MM.1S (cell line): ENCODE results near the gene GABRP.

Experiments used
- DNase-seq: peaks from one replicate; pipeline ENCODE4 v3.0.0-alpha.2; 2015
- H2AFZ ChIP-seq: fragments of 300-600 bp; sonication (generic); 2 replicates; pipeline ENCODE4 v1.6.0; 2016; ENCODE audit warnings: antibody characterized with exemption, low read length
- H3F3A ChIP-seq: fragments of 300-600 bp; sonication (generic); 2 replicates; pipeline ENCODE4 v1.6.1; 2016; ENCODE audit warnings: mild to moderate bottlenecking, antibody characterized with exemption, low read length, moderate library complexity, mixed read lengths; ENCODE audit not compliant: insufficient read depth
- H3K27ac ChIP-seq: fragments of 300-600 bp; sonication (generic); 2 replicates; pipeline ENCODE4 v1.5.1; 2016; ENCODE audit warnings: mild to moderate bottlenecking, low read length
- H3K27me3 ChIP-seq: fragments of 300-600 bp; sonication (generic); replicated peaks from 2 replicates; pipeline ENCODE4 v1.6.0; 2016; ENCODE audit warnings: low read length; ENCODE audit not compliant: insufficient read depth
- H3K36me3 ChIP-seq: fragments of 300-600 bp; sonication (generic); replicated peaks from 2 replicates; pipeline ENCODE4 v1.6.1; 2016; ENCODE audit warnings: mild to moderate bottlenecking, low read length, mixed read lengths; ENCODE audit not compliant: insufficient read depth
- H3K4me1 ChIP-seq: fragments of 300-600 bp; sonication (generic); 2 replicates; pipeline ENCODE4 v1.6.1; 2016; ENCODE audit warnings: low read length, mixed read lengths
- H3K4me2 ChIP-seq: fragments of 300-600 bp; sonication (generic); 2 replicates; pipeline ENCODE4 v1.6.0; 2016; ENCODE audit warnings: low read depth, low read length
- H3K4me3 ChIP-seq: fragments of 300-600 bp; sonication (generic); 2 replicates; pipeline ENCODE4 v1.5.1; 2016; ENCODE audit warnings: low read length, mixed read lengths
- H3K79me2 ChIP-seq: fragments of 300-600 bp; sonication (generic); 2 replicates; pipeline ENCODE4 v1.6.1; 2016; ENCODE audit warnings: mixed run types, low read length, mixed read lengths
- H3K9ac ChIP-seq: fragments of 300-600 bp; sonication (generic); 2 replicates; pipeline ENCODE4 v1.6.1; 2016; ENCODE audit warnings: low read length, mixed read lengths
- H3K9me2 ChIP-seq: fragments of 300-600 bp; sonication (generic); replicated peaks from 2 replicates; pipeline ENCODE4 v1.6.1; 2016; ENCODE audit warnings: mild to moderate bottlenecking, low read length, mixed read lengths; ENCODE audit not compliant: insufficient read depth
- H3K9me3 ChIP-seq: fragments of 300-600 bp; sonication (generic); replicated peaks from 2 replicates; pipeline ENCODE4 v1.6.1; 2016; ENCODE audit warnings: mild to moderate bottlenecking, low read length, mixed read lengths; ENCODE audit not compliant: insufficient read depth
- H4K20me1 ChIP-seq: fragments of 300-600 bp; sonication (generic); 2 replicates; pipeline ENCODE4 v1.6.1; 2016; ENCODE audit warnings: mild to moderate bottlenecking, low read length, moderate library complexity, mixed read lengths; ENCODE audit not compliant: insufficient read depth
- CTCF ChIP-seq: fragments of 300-600 bp; sonication (generic); IDR thresholded peaks from 2 replicates; pipeline ENCODE4 v1.5.1; 2016; ENCODE audit warnings: antibody characterized with exemption, low read length, mixed read lengths
- EZH2 ChIP-seq: fragments of 300-600 bp; sonication (generic); optimal IDR thresholded peaks from 2 replicates; pipeline ENCODE3; 2017; ENCODE audit warnings: low read depth, mild to moderate bottlenecking, antibody characterized with exemption, low read length, mixed read lengths
- EZH2phosphoT487 ChIP-seq: fragments of 300-600 bp; sonication (generic); IDR thresholded peaks from 2 replicates; pipeline ENCODE4 v1.6.1; 2018; ENCODE audit warnings: antibody characterized with exemption, low read length

The GABRP gene

DNA sequence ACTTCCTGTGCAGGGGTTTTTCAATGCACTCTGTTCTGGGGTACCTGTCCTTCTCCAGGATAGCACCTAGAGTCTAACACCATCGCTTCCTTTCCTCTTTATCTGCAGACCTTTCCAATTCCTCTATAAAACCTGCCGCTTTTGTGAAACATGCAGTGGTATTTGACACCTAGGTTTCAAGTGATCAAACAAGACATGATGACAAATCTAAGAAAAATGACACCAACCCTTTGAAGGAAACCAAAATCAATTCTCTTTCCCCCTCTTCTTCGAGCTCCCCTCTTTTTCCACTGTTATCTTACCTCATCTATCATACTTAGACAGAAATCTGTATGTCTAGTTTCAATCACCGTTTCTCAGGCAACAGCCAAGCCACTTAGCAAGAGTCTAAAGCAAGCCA, 52.7 kb downstream of the GABRP start:
- H3K27ac ChIP-seq = no peak overlapping the region
- H3K79me2 ChIP-seq = no peaks in the 10 kb centered on the region
- no peaks in the 10 kb centered on the region for H3K27me3 ChIP-seq
- H3K36me3 ChIP-seq = no peaks in the 10 kb centered on the region
- no peak for DNase-seq
- H4K20me1 ChIP-seq = no peaks in the 10 kb centered on the region
- H3K4me2 ChIP-seq = no peak overlapping the region
- H3K4me3 ChIP-seq = no peak overlapping the region
- no peaks in the 10 kb centered on the region for H3K9me2 ChIP-seq
- no peak overlapping the region for H2AFZ ChIP-seq
- TF ChIP-seq EZH2phosphoT487 (no peak), EZH2 (no peak)
- H3K4me1 ChIP-seq = no peaks in the 10 kb centered on the region
- H3K9me3 ChIP-seq = no peaks in the 10 kb centered on the region
- H3F3A ChIP-seq = no peaks in the 10 kb centered on the region; the same call in 1 of the 2 replicates
- H3K9ac ChIP-seq = no peak overlapping the region

- no peak for TF ChIP-seq EZH2
- TF ChIP-seq EZH2phosphoT487 = no peak
- no peak for TF ChIP-seq CTCF
- Histone ChIP-seq H2AFZ (no peak overlapping the region), H3K4me3 (no peak overlapping the region), H3K9ac (no peak overlapping the region; the same call in 1 of the 2 replicates), H3K9me3 (no peaks in the 10 kb centered on the region), H3K9me2 (no peaks in the 10 kb centered on the region), H3K27ac (peak overlapping the region; percentile 74), H3F3A (peaks cover 18% of the 10 kb centered on the region), H3K36me3 (no peaks in the 10 kb centered on the region), H3K4me2 (peak overlapping the region; percentile 64), H4K20me1 (no peaks in the 10 kb centered on the region), H3K79me2 (no peaks in the 10 kb centered on the region), H3K4me1 (peaks cover 21% of the 10 kb centered on the region), H3K27me3 (no peaks in the 10 kb centered on the region)
- DNase-seq = peak; percentile 88
These were observed 60.3 kb downstream of the GABRP start for GRCh38 chr5:170843870-170844269.

GRCh38 chr5:170844651-170845050, 61.1 kb downstream of the GABRP start:
- no peak overlapping the region; the same call in 1 of the 2 replicates for H3K9ac ChIP-seq
- H3K9me3 ChIP-seq = no peaks in the 10 kb centered on the region
- peaks cover 21% of the 10 kb centered on the region for H3K4me1 ChIP-seq
- peak; percentile 67 for DNase-seq
- no peaks in the 10 kb centered on the region for H3K27me3 ChIP-seq
- H3K36me3 ChIP-seq = no peaks in the 10 kb centered on the region
- TF ChIP-seq EZH2phosphoT487 = no peak
- H3K9me2 ChIP-seq = no peaks in the 10 kb centered on the region
- no peak overlapping the region for H3K4me3 ChIP-seq
- no peaks in the 10 kb centered on the region for H4K20me1 ChIP-seq
- peaks cover 18% of the 10 kb centered on the region for H3F3A ChIP-seq
- H3K79me2 ChIP-seq = no peaks in the 10 kb centered on the region
- H2AFZ ChIP-seq = no peak overlapping the region
- H3K4me2 ChIP-seq = peak overlapping the region; percentile 64
- H3K27ac ChIP-seq = peak overlapping the region; percentile 74

DNA sequence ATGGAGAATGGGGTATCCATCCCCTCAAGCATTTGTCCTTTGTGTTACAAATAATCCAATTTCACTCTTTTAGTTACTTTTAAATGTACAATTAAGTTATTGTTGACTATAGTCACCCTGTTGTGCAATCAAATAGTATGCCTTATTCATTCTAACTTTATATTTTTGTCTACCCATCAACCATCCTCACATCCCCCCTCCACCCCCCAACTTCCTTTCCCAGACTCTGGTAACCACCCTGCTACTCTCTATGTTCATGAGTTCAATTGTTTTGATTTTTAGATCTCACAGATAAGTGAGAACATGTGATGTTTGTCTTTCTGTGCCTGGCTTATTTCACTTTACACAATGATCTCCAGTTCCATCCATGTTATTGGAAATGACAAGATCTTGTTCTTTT, 62.9 kb downstream of the GABRP start:
- H3K27me3 ChIP-seq = no peaks in the 10 kb centered on the region
- no peaks in the 10 kb centered on the region for H3K9me2 ChIP-seq
- TF ChIP-seq CTCF = no peak
- no peak for TF ChIP-seq EZH2phosphoT487
- no peak for TF ChIP-seq EZH2
- peaks cover 21% of the 10 kb centered on the region for H3K4me1 ChIP-seq
- H3K4me2 ChIP-seq = peak overlapping the region; percentile 12; the same call in 1 of the 2 replicates
- no peaks in the 10 kb centered on the region for H3K36me3 ChIP-seq
- no peak overlapping the region for H3K9ac ChIP-seq
- no peak overlapping the region for H3K27ac ChIP-seq
- no peaks in the 10 kb centered on the region for H4K20me1 ChIP-seq
- H3K9me3 ChIP-seq = no peaks in the 10 kb centered on the region
- peak; percentile 45 for DNase-seq
- no peak overlapping the region for H2AFZ ChIP-seq
- no peak overlapping the region for H3K4me3 ChIP-seq
- H3K79me2 ChIP-seq = no peaks in the 10 kb centered on the region
- peaks cover 18% of the 10 kb centered on the region for H3F3A ChIP-seq
